Ovary (tissue), 3 donors: ENCODE measurements around the gene ADARB2.

Experiments used
- CTCF ChIP-seq, 3 donors: fragments of 450-650 bp in 2 of 3; fragments of 200-600 bp in 1 of 3; IDR thresholded peaks; one replicate each; pipeline versions ENCODE4 v1.5.1 to v1.8.0; 2016 to 2022; ENCODE audit warnings: antibody characterized with exemption in 3 of 3, mild to moderate bottlenecking in 1 of 3
- EP300 ChIP-seq: sonication (generic); formaldehyde crosslinking; IDR thresholded peaks from one replicate; pipeline ENCODE4 v1.6.1; 2017; ENCODE audit warnings: antibody characterized with exemption
- POLR2A ChIP-seq: fragments of 450-650 bp; IDR thresholded peaks from one replicate; pipeline ENCODE4 v1.6.1; 2017; ENCODE audit warnings: antibody characterized with exemption, mild to moderate bottlenecking, moderate library complexity
- donor health status: DM: no; HTN: no; CAD: no.

- TF ChIP-seq POLR2A (no peak), EP300 (no peak), CTCF (IDR thresholded peaks at IDR 0.05) (no peak)
Measured at GRCh38 chr10:1287971-1288401, 449.3 kb downstream of the ADARB2 start.
